Right lobe of liver (tissue), 4 donors: ENCODE data around the gene FYN.

Experiments used
- POLR2A ChIP-seq: fragments of 450-650 bp; IDR thresholded peaks from one replicate; pipeline ENCODE4 v1.6.1; 2017; ENCODE audit warnings: antibody characterized with exemption, mild to moderate bottlenecking
- TF ChIP-seq, protein P1 (sequence below), 4 donors: fragments of 200-600 bp in 3 of 4; fragments of 450-650 bp in 1 of 4; IDR thresholded peaks; one replicate each; pipeline versions ENCODE4 v1.5.1 to v1.8.0; 2016 to 2022; ENCODE audit warnings: antibody characterized with exemption in 4 of 4, mild to moderate bottlenecking in 2 of 4
- donor health status: DM: no; HTN: no; CAD: no.
- donor health status: DM: no; HTN: no; CAD: no.
- donor health status: DM: no; HTN: yes; CAD: no.

DNA sequence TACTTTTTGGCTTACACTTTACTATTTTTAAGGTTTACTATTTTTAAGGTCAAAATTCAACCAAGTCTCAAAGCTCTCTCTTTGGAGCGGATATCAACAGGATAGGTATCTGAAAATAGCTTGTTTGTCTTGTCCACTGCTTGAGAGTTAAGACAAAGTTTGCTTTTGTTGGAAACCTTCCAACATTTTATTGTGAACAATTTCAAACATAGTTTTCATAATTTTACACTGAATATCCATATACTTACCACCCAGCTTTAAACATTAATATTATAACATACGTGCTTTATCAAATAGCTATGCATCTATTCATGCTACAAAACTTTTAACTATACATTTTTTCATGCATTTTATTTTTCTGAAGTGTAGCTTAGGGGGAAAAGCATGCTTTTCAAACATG, 109.9 kb downstream of the FYN start:
- no peak for TF ChIP-seq POLR2A
- TF ChIP-seq, protein P1, sequence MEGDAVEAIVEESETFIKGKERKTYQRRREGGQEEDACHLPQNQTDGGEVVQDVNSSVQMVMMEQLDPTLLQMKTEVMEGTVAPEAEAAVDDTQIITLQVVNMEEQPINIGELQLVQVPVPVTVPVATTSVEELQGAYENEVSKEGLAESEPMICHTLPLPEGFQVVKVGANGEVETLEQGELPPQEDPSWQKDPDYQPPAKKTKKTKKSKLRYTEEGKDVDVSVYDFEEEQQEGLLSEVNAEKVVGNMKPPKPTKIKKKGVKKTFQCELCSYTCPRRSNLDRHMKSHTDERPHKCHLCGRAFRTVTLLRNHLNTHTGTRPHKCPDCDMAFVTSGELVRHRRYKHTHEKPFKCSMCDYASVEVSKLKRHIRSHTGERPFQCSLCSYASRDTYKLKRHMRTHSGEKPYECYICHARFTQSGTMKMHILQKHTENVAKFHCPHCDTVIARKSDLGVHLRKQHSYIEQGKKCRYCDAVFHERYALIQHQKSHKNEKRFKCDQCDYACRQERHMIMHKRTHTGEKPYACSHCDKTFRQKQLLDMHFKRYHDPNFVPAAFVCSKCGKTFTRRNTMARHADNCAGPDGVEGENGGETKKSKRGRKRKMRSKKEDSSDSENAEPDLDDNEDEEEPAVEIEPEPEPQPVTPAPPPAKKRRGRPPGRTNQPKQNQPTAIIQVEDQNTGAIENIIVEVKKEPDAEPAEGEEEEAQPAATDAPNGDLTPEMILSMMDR (IDR thresholded peaks at IDR 0.05) = no peak
